EL (cell line): Measurements from ENCODE around the gene FRAT1.
"Not testable (repeated sequence)": the region's sequence is repeated elsewhere in the genome, so short reads cannot be mapped to it uniquely, and the experiment has no call there.

Experiments used
- DNase-seq: peaks from one replicate; pipeline ENCODE4 v3.0.0-alpha.2; 2016

Gene FRAT1

GRCh38 chr10:97335188-97335619, 16.1 kb downstream of the FRAT1 start:
- no peak for DNase-seq

DNA sequence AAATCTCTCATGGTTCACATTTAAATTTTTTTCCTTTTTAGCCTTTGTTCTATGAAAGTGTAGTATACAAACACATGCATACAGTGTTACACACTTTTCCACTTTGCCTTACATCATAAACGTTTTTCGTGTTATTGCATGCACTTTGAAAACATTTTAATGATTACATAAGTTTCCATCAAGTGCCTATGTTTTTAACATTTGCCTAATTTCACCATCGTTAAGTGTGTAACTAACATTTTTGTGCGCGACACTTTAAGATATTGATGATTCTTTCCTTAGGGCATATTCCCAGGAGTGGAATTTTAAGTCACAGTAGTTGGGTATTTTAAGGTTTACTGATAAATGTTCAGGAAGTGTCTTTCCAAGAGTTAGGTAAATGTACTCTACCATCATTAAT, 16.9 kb downstream of the FRAT1 start:
- DNase-seq, result no peak

- DNase-seq, result no peak
Measured at GRCh38 chr10:97336446-97336845, 17.4 kb downstream of the FRAT1 start.

GRCh38 chr10:97336942-97337831, 18.1 kb downstream of the FRAT1 start:
- DNase-seq, result no peak

GRCh38 chr10:97338041-97338440, 19.0 kb downstream of the FRAT1 start:
- no peak for DNase-seq

DNA sequence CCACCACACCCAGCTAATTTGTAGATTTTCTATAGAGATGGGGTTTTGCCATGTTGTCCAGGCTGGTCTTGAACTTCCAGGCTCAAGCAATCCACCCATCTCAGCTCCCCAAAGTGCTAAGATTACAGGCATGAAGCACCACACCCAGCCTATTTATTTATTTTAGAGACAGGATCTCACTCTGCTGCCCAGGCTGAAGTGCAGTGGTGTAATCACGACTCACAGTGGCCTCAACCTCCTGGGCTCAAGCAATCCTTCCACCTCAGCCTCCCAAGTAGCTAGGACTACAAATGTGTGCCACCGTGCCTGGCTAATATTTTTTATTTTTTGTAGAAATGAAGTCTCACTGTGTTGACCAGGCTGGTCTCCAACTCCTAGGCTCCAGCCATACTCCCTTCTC, 22.3 kb downstream of the FRAT1 start:
- DNase-seq, result no peak

GRCh38 chr10:97343664-97344063, 24.6 kb downstream of the FRAT1 start:
- DNase-seq, result not testable (repeated sequence)

- no peak for DNase-seq
Measured at GRCh38 chr10:97347317-97347716, 28.2 kb downstream of the FRAT1 start.

- no peak for DNase-seq
Measured at GRCh38 chr10:97349752-97350513, 30.9 kb downstream of the FRAT1 start.

DNA sequence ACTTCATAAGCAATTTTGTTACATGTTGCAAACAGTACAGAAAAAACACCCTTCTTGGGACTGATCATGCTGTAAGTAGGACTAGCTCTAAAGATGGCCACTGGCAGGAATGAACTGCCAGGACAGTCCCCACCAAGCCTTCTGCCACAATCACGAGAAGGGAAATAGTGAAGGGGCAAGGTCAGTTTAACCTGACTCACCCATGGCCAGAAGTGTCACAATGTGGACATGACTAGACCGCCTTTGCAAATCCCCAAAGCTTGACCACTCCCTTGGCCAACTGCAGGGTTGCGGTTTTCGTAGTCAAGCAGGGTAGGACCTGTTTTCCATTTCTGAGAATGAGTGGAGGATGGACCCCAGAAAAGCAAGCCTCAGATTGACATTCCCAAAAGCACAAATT, 34.9 kb downstream of the FRAT1 start:
- no peak for DNase-seq

GRCh38 chr10:97355571-97355975, 36.5 kb downstream of the FRAT1 start:
- DNase-seq, result no peak

DNA sequence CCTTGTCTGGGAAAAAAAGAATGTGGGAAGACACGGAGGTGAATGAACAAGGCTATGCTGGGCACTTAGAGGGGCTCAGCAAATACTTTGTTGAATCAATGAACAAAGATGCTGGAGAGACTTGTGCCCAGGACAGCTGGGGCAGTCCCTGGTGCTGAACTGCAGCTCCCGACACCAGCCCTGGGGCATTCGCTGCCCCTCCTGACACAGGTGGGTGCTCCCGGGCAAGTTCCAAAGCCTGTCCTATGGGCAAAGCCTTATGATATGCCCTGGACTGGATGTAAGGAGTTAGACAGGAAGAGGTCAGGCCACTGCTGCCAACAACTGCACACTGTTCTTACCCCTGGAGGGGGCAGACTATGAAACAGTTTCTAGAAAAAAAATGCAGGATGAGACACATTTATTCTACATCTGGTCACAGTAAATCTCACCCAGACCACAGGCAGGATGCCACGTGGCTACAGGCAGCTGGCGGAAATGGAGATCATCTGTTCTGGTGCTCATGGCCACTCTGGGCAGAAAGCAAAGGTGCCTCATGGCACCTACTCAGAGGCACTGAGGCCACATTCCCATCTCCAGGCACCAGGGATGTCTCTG, 37.3 kb downstream of the FRAT1 start:
- peak; percentile 24 for DNase-seq

- DNase-seq, result no peak
Measured at GRCh38 chr10:97356918-97357317, 37.8 kb downstream of the FRAT1 start.

GRCh38 chr10:97358349-97358748, 39.3 kb downstream of the FRAT1 start:
- DNase-seq, result no peak

GRCh38 chr10:97358781-97359180, 39.7 kb downstream of the FRAT1 start:
- no peak for DNase-seq

GRCh38 chr10:97360705-97361536, 41.9 kb downstream of the FRAT1 start:
- DNase-seq, result no peak

- DNase-seq, result no peak
Measured at GRCh38 chr10:97361537-97361901, 42.4 kb downstream of the FRAT1 start.

DNA sequence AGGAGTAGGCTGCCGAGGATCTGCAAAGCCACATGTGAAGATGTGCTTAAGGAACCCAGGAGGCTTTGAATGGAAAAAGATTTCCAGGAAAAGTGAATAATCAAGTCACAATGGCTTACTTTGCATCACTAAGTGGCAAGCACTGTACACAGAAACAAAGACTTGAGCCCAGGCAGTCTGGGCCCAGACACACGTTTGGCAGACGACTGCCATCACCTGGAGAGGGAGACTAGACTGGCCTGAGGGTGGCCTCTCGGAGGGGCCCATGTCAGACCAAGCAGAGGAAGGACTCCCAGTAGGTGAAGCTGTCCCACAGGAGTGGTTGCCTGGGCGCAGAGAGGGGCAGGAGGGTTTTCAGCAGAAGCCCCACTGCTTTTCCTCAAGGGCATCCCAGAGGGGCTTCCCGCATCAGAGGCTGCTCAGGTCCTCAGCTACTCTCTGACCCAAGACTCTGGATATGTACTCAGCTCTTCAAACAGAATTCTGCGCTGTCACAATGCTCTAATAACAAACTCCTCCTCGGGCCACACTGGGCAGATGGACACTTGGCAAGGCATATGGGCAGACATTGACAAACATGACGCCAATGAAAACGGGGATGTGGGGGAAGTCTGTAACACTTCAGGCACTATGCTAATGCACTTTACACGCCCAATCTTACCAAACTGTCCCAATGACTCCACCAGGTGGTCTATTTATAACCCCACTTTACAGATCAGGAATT, 43.4 kb downstream of the FRAT1 start:
- DNase-seq, result no peak

GRCh38 chr10:97363071-97363470, 44.0 kb downstream of the FRAT1 start:
- no peak for DNase-seq

GRCh38 chr10:97365761-97366351, 46.8 kb downstream of the FRAT1 start:
- DNase-seq, result no peak

DNA sequence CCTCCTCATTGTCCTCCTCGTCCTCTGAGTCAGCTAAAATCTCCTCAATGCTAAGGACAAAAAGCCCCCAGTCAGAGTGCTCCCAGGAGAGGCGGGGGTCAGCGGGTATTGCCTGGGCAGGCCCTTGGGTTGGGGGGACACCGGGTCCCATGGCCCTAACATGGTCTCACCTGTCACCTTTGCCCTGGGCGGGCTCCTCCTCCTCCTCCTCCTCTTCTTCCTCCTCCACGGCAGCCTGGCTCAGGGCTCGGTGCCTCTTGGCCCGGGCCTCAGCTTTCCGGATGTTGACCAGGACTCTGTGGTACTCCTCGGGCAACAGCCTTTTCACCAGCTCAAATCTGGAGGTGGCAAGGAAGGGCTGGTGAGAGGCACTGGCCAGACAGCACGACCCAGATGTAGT, 47.5 kb downstream of the FRAT1 start:
- no peak for DNase-seq
